ENCODE measurements around the gene SNX22. TPM values are rescaled to one million over a fixed set of nuclear protein-coding genes. Genes with fewer than 3 reads are reported as not detected.
"Not testable (repeated sequence)": the region's sequence is repeated elsewhere in the genome, so short reads cannot be mapped to it uniquely, and the experiment has no call there.

SNX22 gene
- 10 to 100 TPM in 5 of 6 donors, 1 to 10 TPM in 1; 9.6 to 44.0 (median 24.8) TPM for total RNA-seq

DNA sequence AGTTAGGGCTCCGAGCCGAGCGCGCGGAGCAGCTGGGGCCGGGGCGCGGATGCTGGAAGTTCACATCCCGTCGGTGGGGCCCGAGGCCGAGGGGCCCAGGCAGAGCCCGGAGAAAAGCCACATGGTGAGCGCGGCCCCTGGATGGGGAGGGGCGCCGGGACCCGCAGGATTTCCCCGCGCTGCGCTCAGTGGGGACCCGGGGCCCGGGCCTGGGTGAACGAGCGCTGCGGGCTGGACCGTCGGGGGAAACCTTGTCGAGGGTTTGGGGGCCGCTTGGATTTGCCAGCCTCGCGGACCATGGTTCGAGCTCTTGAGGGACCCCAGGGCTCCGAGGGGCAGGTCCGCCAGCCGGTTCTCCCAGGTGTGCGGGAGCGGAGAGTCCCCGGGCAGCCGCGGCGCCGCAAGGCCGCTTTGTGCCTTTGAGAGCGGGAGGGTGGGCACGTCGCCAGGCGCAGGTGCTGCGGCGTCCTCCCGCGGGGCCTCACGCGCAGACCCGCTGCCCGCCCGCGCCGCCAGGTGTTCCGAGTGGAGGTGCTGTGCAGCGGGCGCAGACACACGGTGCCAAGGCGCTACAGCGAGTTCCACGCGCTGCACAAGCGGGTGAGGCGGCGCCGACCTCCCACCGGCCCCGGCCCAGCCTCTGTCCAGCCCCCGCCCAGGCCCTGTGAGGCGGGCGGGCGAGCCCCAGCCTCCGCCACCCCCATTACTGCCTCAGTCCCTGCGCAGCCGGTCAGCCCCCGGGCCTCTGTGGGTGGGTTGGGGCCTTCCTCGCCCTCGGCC lies at the start of gene SNX22:
Gene SNX22, plus strand, starts transcription at position 5 of the 780 bp plus-strand sequence. Its CDS starts 45 bp downstream, at position 50.
- Histone ChIP-seq H3K9me3 (no peaks in the 10 kb centered on the region), H3K36me3 (peaks cover 17 to 32% (median 21%) of the 10 kb centered on the region in 4 donors), H3K27ac (peak within 1 kb of the TSS in 3 of 4 donors; percentile 32 to 53 (median 47)), H3K4me1 (peaks cover 28 to 39% (median 35%) of the 10 kb centered on the region in 4 donors), H3K27me3 (peaks cover 0 to 19% (median 10%) of the 10 kb centered on the region in 4 donors), H3K4me3 (peak within 1 kb of the TSS; percentile 28 to 68 (median 54))
- DNase-seq (peak in 1 of 2 donors; percentile 91), ATAC-seq (ENCODE audit: low FRiP score in 2 of 2) (peak in 1 of 2 donors; percentile 20)
- TF ChIP-seq POLR2AphosphoS5 (IDR thresholded peaks at IDR 0.05) (no peak), EP300 (IDR thresholded peaks at IDR 0.05) (no peak), POLR2A (IDR thresholded peaks at IDR 0.05) (no peak)
- TF ChIP-seq, protein P1, sequence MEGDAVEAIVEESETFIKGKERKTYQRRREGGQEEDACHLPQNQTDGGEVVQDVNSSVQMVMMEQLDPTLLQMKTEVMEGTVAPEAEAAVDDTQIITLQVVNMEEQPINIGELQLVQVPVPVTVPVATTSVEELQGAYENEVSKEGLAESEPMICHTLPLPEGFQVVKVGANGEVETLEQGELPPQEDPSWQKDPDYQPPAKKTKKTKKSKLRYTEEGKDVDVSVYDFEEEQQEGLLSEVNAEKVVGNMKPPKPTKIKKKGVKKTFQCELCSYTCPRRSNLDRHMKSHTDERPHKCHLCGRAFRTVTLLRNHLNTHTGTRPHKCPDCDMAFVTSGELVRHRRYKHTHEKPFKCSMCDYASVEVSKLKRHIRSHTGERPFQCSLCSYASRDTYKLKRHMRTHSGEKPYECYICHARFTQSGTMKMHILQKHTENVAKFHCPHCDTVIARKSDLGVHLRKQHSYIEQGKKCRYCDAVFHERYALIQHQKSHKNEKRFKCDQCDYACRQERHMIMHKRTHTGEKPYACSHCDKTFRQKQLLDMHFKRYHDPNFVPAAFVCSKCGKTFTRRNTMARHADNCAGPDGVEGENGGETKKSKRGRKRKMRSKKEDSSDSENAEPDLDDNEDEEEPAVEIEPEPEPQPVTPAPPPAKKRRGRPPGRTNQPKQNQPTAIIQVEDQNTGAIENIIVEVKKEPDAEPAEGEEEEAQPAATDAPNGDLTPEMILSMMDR (IDR thresholded peaks at IDR 0.05): no peak
- WGBS, 2 donors: 4 to 5% methylated on average over 10 to 19 of the region's 83 CpGs

DNA sequence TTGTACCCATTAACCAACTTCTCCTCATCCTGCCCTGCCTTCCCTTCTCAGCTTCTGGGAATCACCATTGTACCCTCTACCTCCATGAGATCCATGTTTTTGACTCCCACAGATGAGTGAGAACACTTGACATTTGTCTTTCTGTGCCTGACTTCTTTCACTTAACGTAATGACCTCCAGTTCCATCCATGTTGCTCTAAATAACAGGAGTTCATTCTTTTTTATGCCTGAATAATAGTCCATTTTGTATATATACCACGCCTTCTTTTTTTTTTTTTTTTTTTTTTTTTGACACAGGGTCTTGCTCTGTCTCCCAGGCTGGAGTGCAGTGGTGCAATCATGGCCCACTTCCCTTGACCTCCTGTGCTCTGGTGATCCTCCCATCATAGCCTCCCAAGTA lies 49.0 kb upstream of the SNX22 start:
- H3K9me3 ChIP-seq: no peaks in the 10 kb centered on the region
- no peak for TF ChIP-seq POLR2AphosphoS5 (IDR thresholded peaks at IDR 0.05)
- no peak for TF ChIP-seq POLR2A (IDR thresholded peaks at IDR 0.05)
- TF ChIP-seq EP300 (IDR thresholded peaks at IDR 0.05): no peak
- TF ChIP-seq, protein P1 (IDR thresholded peaks at IDR 0.05): no peak
- H3K36me3 ChIP-seq: no peaks in the 10 kb centered on the region
- H3K4me3 ChIP-seq: no peak overlapping the region
- ATAC-seq (ENCODE audit: low FRiP score in 2 of 2): no peak
- H3K27me3 ChIP-seq: no peaks in the 10 kb centered on the region
- no peak overlapping the region for H3K27ac ChIP-seq
- WGBS, 2 donors: 89 to 98% methylated on average over 2 of the region's 2 CpGs
- peaks cover 53 to 73% (median 61%) of the 10 kb centered on the region in 4 donors for H3K4me1 ChIP-seq
- DNase-seq: no peak

DNA sequence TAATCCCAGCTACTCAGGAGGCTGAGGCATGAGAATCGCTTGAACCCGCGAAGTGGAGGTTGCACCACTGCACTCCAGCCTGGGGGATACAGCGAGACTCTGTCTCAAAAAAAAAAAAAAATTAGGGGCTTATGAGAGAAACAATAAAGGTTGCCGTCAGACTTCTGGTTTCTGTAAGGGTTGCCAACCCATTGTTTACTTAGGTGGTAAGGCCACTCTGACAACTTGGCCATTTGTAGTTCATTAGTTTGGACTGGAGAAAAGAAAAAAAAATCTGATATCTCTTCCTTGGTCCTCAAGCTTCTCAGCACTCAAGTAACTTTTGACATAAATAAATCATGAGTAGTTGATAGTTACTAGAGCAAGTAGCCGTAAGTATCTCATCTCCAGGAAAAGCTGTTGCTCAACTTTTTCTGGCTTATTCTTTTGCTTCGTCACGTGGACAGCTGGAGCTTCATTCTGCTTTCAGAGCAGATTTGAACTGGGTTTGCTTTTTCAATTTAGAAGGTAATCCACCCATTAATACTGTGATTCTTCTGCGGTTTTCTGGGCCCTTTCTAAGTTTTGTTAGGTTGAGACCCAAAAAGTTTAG lies 46.3 kb upstream of the SNX22 start:
- Histone ChIP-seq H3K4me3 (no peak overlapping the region), H3K27ac (peak overlapping the region; percentile 59 to 77 (median 74)), H3K27me3 (no peaks in the 10 kb centered on the region), H3K36me3 (no peaks in the 10 kb centered on the region), H3K9me3 (no peaks in the 10 kb centered on the region), H3K4me1 (peaks cover 40 to 67% (median 51%) of the 10 kb centered on the region in 4 donors)
- ATAC-seq (ENCODE audit: low FRiP score in 2 of 2) (peak in 1 of 2 donors; percentile 81), DNase-seq (peak in 1 of 2 donors; percentile 59)
- TF ChIP-seq EP300 (IDR thresholded peaks at IDR 0.05): peak in 1 of 4 donors; percentile 73
- TF ChIP-seq, protein P1 (IDR thresholded peaks at IDR 0.05): no peak
- peak in 1 of 2 donors; percentile 62 for TF ChIP-seq POLR2AphosphoS5 (IDR thresholded peaks at IDR 0.05)
- WGBS, 2 donors: 44 to 49% methylated on average over 9 of the region's 9 CpGs

DNA sequence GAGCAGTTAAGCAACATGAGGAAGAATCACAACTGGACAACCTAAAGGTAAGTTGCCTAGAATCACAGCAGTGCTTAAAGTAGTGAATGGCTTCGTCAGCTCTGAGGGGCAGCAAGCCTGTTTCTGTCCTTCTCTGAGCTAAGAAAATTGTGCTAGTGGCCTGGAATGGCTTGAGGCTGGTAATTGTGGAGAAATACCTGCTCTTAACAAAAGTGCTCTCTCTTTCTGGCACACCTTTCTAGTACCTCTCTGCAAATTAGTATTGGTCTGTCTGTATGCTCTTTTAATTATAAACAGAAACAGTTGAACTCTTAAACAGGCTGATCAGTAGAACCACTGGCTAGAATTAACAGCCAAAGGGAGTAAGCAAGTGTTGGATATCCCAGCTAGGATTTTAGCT lies 44.2 kb upstream of the SNX22 start:
- H3K36me3 ChIP-seq: peaks cover 0 to under 1% (median 0%) of the 10 kb centered on the region in 4 donors
- DNase-seq: no peak
- H3K9me3 ChIP-seq: no peaks in the 10 kb centered on the region
- H3K4me3 ChIP-seq: no peak overlapping the region
- H3K27me3 ChIP-seq: no peaks in the 10 kb centered on the region
- H3K27ac ChIP-seq: peak overlapping the region in 3 of 4 donors; percentile 5 to 60 (median 46)
- WGBS, 2 donors: 60 to 77% methylated on average over 1 of the region's 1 CpG
- no peak for ATAC-seq (ENCODE audit: low FRiP score in 2 of 2)
- TF ChIP-seq EP300 (IDR thresholded peaks at IDR 0.05): no peak
- TF ChIP-seq POLR2AphosphoS5 (IDR thresholded peaks at IDR 0.05): no peak
- no peak for TF ChIP-seq POLR2A (IDR thresholded peaks at IDR 0.05)
- TF ChIP-seq, protein P1 (IDR thresholded peaks at IDR 0.05): no peak
- H3K4me1 ChIP-seq: peaks cover 54 to 73% (median 59%) of the 10 kb centered on the region in 4 donors

DNA sequence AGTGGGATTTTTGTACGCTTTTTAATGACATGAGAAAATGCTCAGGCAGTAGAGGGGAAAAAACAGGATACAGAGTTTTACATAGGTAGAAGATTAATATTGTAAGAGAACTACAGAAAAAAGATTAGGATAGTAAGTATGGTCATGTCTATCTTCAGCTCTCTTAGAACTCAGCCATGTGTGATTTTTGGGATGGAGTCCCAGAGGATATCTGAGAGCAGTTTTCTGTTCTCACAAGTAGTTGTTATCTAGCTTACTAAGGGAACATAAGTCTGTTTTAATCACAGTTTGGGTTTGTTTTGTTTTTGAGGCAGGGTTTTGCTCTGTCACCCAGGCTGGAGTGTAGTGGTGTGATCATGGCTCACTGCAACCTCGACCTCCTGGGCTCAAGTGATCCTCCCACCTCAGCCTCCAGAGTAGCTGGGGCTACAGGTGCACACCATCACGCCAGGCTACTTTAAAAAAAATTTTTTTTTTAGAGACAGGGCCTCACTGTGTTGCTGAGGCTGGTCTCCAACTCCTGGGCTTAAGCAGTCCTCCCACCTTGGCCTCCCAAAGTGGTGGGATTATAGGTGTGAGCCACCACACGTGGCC lies 41.3 kb upstream of the SNX22 start:
- H3K27ac ChIP-seq; H3K9me3 ChIP-seq; H3K4me3 ChIP-seq; DNase-seq; H3K27me3 ChIP-seq; ATAC-seq (ENCODE audit: low FRiP score in 2 of 2): not testable (repeated sequence)
- H3K36me3 ChIP-seq: peaks cover 0 to 30% (median 12%) of the 10 kb centered on the region in 4 donors
- 87 to 95% methylated on average over 4 of the region's 4 CpGs for WGBS, 2 donors
- H3K4me1 ChIP-seq: peaks cover 52 to 77% (median 57%) of the 10 kb centered on the region in 4 donors

Measured in upper lobe of left lung (tissue), 6 donors.